ENCODE measurements around the gene PTK6.

DNA sequence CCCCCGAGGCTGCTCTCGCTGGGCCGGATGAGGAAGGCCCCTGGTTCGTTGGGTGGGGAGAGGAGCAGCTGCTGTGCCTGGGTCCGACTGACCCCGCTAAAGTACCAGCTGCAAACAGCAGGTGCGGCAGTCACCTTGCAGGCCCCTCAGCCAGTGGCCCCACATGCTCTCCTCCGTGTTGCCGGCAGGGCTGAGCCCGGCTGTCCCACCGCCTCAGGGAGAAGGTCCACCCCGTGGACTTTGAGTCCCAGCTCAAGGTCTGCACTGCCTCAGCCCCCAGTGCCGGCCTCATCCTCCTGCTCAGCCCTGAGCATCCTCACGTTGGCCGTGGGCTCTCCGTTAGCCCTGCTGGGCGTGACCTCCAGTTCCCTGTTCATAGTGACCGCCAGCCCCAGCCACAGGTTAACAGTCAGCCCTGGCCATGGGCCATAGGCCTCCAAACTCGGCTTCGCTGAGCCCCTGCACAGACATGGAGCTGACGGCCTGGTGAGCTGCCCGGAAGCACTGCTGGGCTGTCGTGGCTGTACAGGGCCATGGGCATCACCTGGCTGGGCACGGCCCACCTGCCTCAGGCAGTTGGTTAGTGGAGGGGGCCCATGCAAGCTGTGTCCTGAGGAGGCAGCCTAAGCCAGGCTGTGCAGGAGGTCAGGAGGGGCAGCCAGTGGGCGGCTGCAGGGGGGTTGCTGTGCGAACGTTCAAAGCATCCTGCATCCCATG, 7.2 kb upstream of the PTK6 start:
- TF ChIP-seq CTCF (IDR thresholded peaks at IDR 0.05) (no peak), POLR2A (IDR thresholded peaks at IDR 0.05) (no peak), POLR2AphosphoS5 (IDR thresholded peaks at IDR 0.05) (no peak), EP300 (IDR thresholded peaks at IDR 0.05; ENCODE audit: low read depth) (no peak)

All from transverse colon (tissue), 4 donors.